ENCODE results near the gene ELP6. TPM values are rescaled to one million over a fixed set of nuclear protein-coding genes. Genes with fewer than 3 reads are reported as not detected.
A peak's percentile ranks its signal among the peaks of the same experiment; 100 is the strongest.
"Not testable (repeated sequence)": the region's sequence is repeated elsewhere in the genome, so short reads cannot be mapped to it uniquely, and the experiment has no call there.

ELP6 gene
- total RNA-seq, 2 experiments from 2014 or later: 27.8 to 40.3 TPM

DNA sequence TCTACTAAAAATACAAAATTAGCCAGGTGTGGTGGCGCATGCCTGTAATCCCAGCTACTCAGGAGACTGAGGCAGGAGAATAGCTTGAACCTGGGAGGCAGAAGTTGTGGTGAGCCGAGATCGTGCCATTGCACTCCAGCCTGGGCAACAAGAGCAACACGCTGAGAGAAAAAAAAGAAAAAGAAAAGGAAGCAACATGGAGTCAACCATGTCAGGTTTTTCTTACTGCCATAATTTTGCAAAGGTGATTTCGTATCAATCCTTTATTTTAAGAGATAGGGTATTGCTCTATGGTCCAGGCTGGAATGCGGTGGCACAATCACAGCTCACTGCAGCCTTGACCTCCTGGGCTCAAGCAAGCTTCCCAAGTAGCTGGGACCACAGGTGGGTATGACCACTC lies 33.2 kb downstream of the ELP6 start:
- DNase-seq; H3K36me3 Mint-ChIP-seq (ENCODE audit: low read depth); ATAC-seq; H3K4me3 Mint-ChIP-seq; H3K9me3 Mint-ChIP-seq (ENCODE audit: low read depth); POLR2A ChIA-PET; intact Hi-C loops (cut with DNase I, micrococcal nuclease); H3K27me3 Mint-ChIP-seq; H3K27ac Mint-ChIP-seq; H3K4me1 Mint-ChIP-seq: not testable (repeated sequence)
- CTCF ChIA-PET: interaction anchor here (0.9 kb wide), 1 partner anchor 14 kb away, joined by 3 read pairs; no protein-coding TSS in a partner anchor

GRCh38 chr3:47479826-47480160 lies 33.7 kb downstream of the ELP6 start:
- ChIA-PET CTCF (interaction anchor here (0.9 kb wide), 1 partner anchor 13 kb away, joined by 3 read pairs; no protein-coding TSS in a partner anchor), POLR2A (no interaction called here)
- Mint-ChIP-seq H3K4me3 (no peak overlapping the region), H3K27me3 (no peaks in the 10 kb centered on the region), H3K36me3 (ENCODE audit: low read depth) (peaks cover 3% of the 10 kb centered on the region), H3K27ac (no peak overlapping the region), H3K4me1 (peaks cover 13% of the 10 kb centered on the region), H3K9me3 (ENCODE audit: low read depth) (no peaks in the 10 kb centered on the region)
- DNase-seq (no peak), ATAC-seq (no peak)
- intact Hi-C loops (cut with DNase I, micrococcal nuclease): loop anchor here (5.0 to 10.0 kb wide), 3 partner anchors 502 to 1545 kb away; partner anchors contain the start of genes CCDC12 (in 1 of the 2), CDC25A (in 1 of the 2), IMPDH2 (in 1 of the 2) and NBEAL2 (in 1 of the 2)

GRCh38 chr3:47478022-47478421 lies 35.5 kb downstream of the ELP6 start:
- Mint-ChIP-seq H3K36me3 (ENCODE audit: low read depth) (peaks cover 4% of the 10 kb centered on the region), H3K27me3 (no peaks in the 10 kb centered on the region), H3K9me3 (ENCODE audit: low read depth) (no peaks in the 10 kb centered on the region), H3K4me3 (no peak overlapping the region), H3K27ac (no peak overlapping the region), H3K4me1 (peaks cover 28% of the 10 kb centered on the region)
- intact Hi-C loops (cut with DNase I, micrococcal nuclease): loop anchor here (5.0 to 10.0 kb wide), 3 partner anchors 501 to 1547 kb away; partner anchors contain the start of genes CCDC12 (in 1 of the 2), CDC25A (in 1 of the 2), IMPDH2 (in 1 of the 2) and NBEAL2 (in 1 of the 2)
- no peak for DNase-seq
- POLR2A ChIA-PET: no interaction called here
- no peak for ATAC-seq
- CTCF ChIA-PET: interaction anchor here (0.7 to 5.4 kb wide), 4 partner anchors 56 to 512 kb away, joined by 4 to 83 read pairs (median 5); no protein-coding TSS in a partner anchor

GRCh38 chr3:47476644-47477199 lies 36.8 kb downstream of the ELP6 start:
- H3K4me1 Mint-ChIP-seq: peaks cover 31% of the 10 kb centered on the region
- no peaks in the 10 kb centered on the region for H3K27me3 Mint-ChIP-seq
- intact Hi-C loops (cut with DNase I, micrococcal nuclease): loop anchor here (1.0 to 10.0 kb wide), 4 partner anchors 55 to 1548 kb away; partner anchors contain the start of genes CCDC12 (in 1 of the 2), CDC25A (in 1 of the 2), IMPDH2 (in 1 of the 2) and NBEAL2 (in 1 of the 2)
- peaks cover 4% of the 10 kb centered on the region for H3K36me3 Mint-ChIP-seq (ENCODE audit: low read depth)
- ChIA-PET POLR2A (interaction anchor here (0.6 to 2.0 kb wide), 2 partner anchors 56 to 96 kb away, joined by 3 to 7 read pairs; partner anchors contain the start of gene PTPN23), CTCF (interaction anchor here (0.6 to 5.4 kb wide), 12 partner anchors 11 to 331 kb away, joined by 3 to 83 read pairs (median 3); no protein-coding TSS in a partner anchor)
- DNase-seq: peak; percentile 11
- no peak for ATAC-seq
- no peaks in the 10 kb centered on the region for H3K9me3 Mint-ChIP-seq (ENCODE audit: low read depth)
- peak overlapping the region; percentile 89 for H3K4me3 Mint-ChIP-seq
- peak overlapping the region; percentile 84 for H3K27ac Mint-ChIP-seq

GRCh38 chr3:47476330-47476626 lies 37.2 kb downstream of the ELP6 start:
- intact Hi-C loops (cut with DNase I, micrococcal nuclease): loop anchor here (1.0 to 10.0 kb wide), 4 partner anchors 55 to 1549 kb away; partner anchors contain the start of genes CCDC12 (in 1 of the 2), CDC25A (in 1 of the 2), IMPDH2 (in 1 of the 2) and NBEAL2 (in 1 of the 2)
- ATAC-seq: peak; percentile 4
- no peak for DNase-seq
- Mint-ChIP-seq H3K27me3 (no peaks in the 10 kb centered on the region), H3K4me1 (peaks cover 31% of the 10 kb centered on the region), H3K4me3 (peak overlapping the region; percentile 89), H3K9me3 (ENCODE audit: low read depth) (no peaks in the 10 kb centered on the region), H3K27ac (peak overlapping the region; percentile 84), H3K36me3 (ENCODE audit: low read depth) (peaks cover 4% of the 10 kb centered on the region)
- ChIA-PET CTCF (interaction anchor here (0.6 to 5.4 kb wide), 13 partner anchors 12 to 331 kb away, joined by 3 to 83 read pairs (median 3); no protein-coding TSS in a partner anchor), POLR2A (interaction anchor here (0.6 to 2.0 kb wide), 2 partner anchors 55 to 96 kb away, joined by 3 to 7 read pairs; partner anchors contain the start of gene PTPN23)

DNA sequence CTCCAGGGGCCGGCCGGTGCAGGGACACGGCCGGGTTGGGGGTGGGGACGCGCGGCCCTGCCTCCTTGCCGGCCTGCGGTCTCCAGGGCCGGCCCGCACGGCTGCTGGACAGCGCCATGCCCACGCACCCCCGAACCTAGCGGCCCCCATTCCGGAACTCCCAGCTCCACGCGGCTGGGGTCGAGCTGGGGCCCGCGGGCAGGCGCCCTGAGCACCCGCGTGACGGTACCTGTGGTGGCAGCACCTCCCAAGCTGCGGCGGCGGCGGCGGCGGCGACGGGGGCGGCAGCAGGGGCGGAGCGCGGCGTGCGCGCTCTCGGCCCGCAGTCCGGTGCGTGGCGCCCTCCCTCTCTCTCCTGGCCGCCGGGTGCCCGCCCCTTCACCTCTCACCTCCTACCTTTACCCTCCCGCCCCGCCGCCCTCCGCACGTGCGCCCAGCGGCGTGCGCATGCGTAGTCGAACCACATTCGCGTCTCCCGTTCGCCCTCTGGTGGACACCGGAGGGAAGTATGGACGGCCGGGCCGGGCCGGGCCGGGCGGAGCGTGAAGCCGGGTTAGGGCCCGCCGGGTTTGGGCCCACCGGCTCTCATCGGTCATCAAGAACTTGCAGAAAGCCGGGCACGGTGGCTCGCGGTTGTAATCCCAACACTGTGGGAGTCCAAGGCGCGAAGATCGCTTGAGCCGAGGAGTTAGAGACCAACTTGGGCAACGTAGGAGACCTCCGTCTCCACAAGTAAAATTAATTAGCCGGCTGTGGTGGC lies 37.8 kb downstream of the ELP6 start, which contains the start of gene SCAP:
Gene SCAP, minus strand, starts transcription at position 372 of the 760 bp plus-strand sequence. CDS start 32,948 bp downstream, outside the sequence.
- POLR2A ChIA-PET: interaction anchor here (0.6 to 2.0 kb wide), 3 partner anchors 52 to 95 kb away, joined by 3 to 7 read pairs (median 4); partner anchors contain the start of gene PTPN23
- ATAC-seq (peak; percentile 95), DNase-seq (peak; percentile 98)
- H3K36me3 Mint-ChIP-seq (ENCODE audit: low read depth): peaks cover 4% of the 10 kb centered on the region
- peak within 1 kb of the TSS; percentile 89 for H3K4me3 Mint-ChIP-seq
- H3K27me3 Mint-ChIP-seq: no peaks in the 10 kb centered on the region
- peak within 1 kb of the TSS; percentile 84 for H3K27ac Mint-ChIP-seq
- H3K4me1 Mint-ChIP-seq: peaks cover 33% of the 10 kb centered on the region
- intact Hi-C loops (cut with DNase I, micrococcal nuclease): loop anchor here (1.0 to 10.0 kb wide), 13 partner anchors 9 to 1549 kb away; partner anchors contain the start of genes ELP6 (in 2 of the 2), CCDC12 (in 1 of the 2), CDC25A (in 1 of the 2) and CSPG5 (in 1 of the 2)
- CTCF ChIA-PET: interaction anchor here (0.6 to 5.4 kb wide), 21 partner anchors 10 to 1053 kb away, joined by 3 to 83 read pairs (median 3); partner anchors contain the start of gene PTPN23
- no peaks in the 10 kb centered on the region for H3K9me3 Mint-ChIP-seq (ENCODE audit: low read depth)

DNA sequence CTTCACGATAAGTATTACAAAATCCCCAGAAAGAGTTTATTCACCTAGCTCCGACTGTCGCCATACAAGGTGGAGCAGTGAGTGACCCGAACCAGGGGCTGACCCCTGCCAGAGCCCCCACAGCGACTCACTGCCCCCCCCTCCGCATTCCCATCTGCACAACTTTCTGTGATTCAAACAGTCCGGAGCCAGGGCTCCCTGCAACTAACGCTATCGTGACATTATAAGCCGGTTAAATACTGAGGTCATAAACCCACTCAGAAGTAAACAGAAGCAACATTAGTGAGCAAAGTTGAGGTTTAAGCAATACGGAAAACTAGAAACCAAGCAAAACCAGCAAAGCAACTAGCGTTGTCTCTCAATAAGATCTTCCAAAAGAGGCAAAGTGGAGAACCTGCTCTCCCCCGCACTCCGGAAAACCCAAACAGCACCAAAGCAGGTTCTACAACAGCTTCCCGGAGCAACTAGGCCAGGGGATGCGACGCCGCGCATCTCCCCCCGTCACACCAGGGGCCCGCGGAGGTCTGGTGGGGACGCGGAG lies 38.4 kb downstream of the ELP6 start:
- Mint-ChIP-seq H3K4me3 (peak overlapping the region; percentile 89), H3K27me3 (no peaks in the 10 kb centered on the region), H3K9me3 (ENCODE audit: low read depth) (no peaks in the 10 kb centered on the region), H3K27ac (peak overlapping the region; percentile 82), H3K4me1 (peaks cover 33% of the 10 kb centered on the region), H3K36me3 (ENCODE audit: low read depth) (peaks cover 5% of the 10 kb centered on the region)
- CTCF ChIA-PET: interaction anchor here (0.6 to 5.4 kb wide), 11 partner anchors 9 to 1054 kb away, joined by 3 to 83 read pairs (median 4); partner anchors contain the start of gene PTPN23
- DNase-seq: peak; percentile 25
- intact Hi-C loops (cut with DNase I, micrococcal nuclease): loop anchor here (1.0 to 10.0 kb wide), 13 partner anchors 9 to 1550 kb away; partner anchors contain the start of genes ELP6 (in 2 of the 2), CCDC12 (in 1 of the 2), CDC25A (in 1 of the 2) and CSPG5 (in 1 of the 2)
- POLR2A ChIA-PET: interaction anchor here (0.5 to 2.0 kb wide), 3 partner anchors 29 to 54 kb away, joined by 3 to 7 read pairs (median 4); no protein-coding TSS in a partner anchor
- peak; percentile 8 for ATAC-seq

DNA sequence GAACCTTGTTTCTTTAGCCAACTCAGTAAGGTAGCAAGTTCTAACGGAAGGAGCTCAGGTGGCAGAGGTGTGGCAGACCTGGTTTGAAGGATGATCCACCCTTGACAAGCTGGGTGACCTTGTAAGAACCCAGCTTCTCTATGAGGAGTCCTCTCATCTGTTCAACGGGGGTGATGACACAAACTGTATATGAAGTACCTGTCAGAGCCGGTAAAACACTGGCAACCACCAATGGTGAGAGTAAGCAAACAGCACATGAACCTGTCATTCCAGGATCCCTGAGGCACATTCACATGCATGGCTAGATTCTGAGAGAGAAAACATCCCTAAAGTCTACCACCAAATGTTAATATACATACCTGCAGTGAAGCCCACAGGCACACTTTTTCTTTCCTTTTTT lies 40.1 kb downstream of the ELP6 start:
- ChIA-PET CTCF (interaction anchor here (0.6 to 5.4 kb wide), 3 partner anchors 52 to 370 kb away, joined by 3 to 83 read pairs (median 3); no protein-coding TSS in a partner anchor), POLR2A (no interaction called here)
- intact Hi-C loops (cut with DNase I, micrococcal nuclease): loop anchor here in 1 of 2 experiments (10.0 kb wide), 1 partner anchor 1551 kb away; the partner anchor contains the start of genes IMPDH2 and NDUFAF3
- Mint-ChIP-seq H3K36me3 (ENCODE audit: low read depth) (peaks cover 16% of the 10 kb centered on the region), H3K27ac (peak overlapping the region; percentile 37), H3K9me3 (ENCODE audit: low read depth) (no peaks in the 10 kb centered on the region), H3K4me1 (peaks cover 33% of the 10 kb centered on the region), H3K27me3 (no peaks in the 10 kb centered on the region), H3K4me3 (peak overlapping the region; percentile 60)
- DNase-seq (no peak), ATAC-seq (no peak)

- no peak for ATAC-seq
- H3K27ac Mint-ChIP-seq: no peak overlapping the region
- intact Hi-C loops (cut with DNase I, micrococcal nuclease): loop anchor here in 1 of 2 experiments (10.0 kb wide), 1 partner anchor 1555 kb away; the partner anchor contains the start of genes IMPDH2 and NDUFAF3
- CTCF ChIA-PET: interaction anchor here (0.8 kb wide), 1 partner anchor 356 kb away, joined by 3 read pairs; no protein-coding TSS in a partner anchor
- DNase-seq: no peak
- peaks cover 5% of the 10 kb centered on the region for H3K9me3 Mint-ChIP-seq (ENCODE audit: low read depth)
- H3K4me3 Mint-ChIP-seq: no peak overlapping the region
- H3K4me1 Mint-ChIP-seq: peaks cover 33% of the 10 kb centered on the region
- POLR2A ChIA-PET: interaction anchor here (0.6 kb wide), 1 partner anchor 134 kb away, joined by 4 read pairs; no protein-coding TSS in a partner anchor
- peaks cover 36% of the 10 kb centered on the region for H3K36me3 Mint-ChIP-seq (ENCODE audit: low read depth)
- no peaks in the 10 kb centered on the region for H3K27me3 Mint-ChIP-seq
These were observed 43.9 kb downstream of the ELP6 start for GRCh38 chr3:47469616-47470015.

DNA sequence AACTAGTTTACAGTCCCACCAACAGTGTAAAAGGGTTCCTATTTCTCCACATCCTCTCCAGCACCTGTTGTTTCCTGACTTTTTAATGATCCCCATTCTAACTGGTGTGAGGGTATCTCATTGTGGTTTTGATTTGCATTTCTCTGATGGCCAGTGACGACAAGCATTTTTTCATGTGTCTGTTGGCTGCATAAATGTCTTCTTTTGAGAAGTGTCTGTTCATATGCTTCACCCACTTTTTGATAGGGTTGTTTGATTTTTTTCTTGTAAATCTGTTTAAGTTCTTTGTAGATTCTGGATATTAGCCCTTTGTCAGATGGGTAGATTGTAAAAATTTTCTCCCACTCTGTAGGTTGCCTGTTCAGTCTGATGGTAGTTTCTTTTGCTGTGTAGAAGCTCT lies 45.2 kb downstream of the ELP6 start:
- POLR2A ChIA-PET; intact Hi-C loops (cut with DNase I, micrococcal nuclease); H3K9me3 Mint-ChIP-seq (ENCODE audit: low read depth); H3K4me3 Mint-ChIP-seq; ATAC-seq; DNase-seq; H3K27me3 Mint-ChIP-seq; H3K27ac Mint-ChIP-seq; CTCF ChIA-PET: not testable (repeated sequence)
- H3K36me3 Mint-ChIP-seq (ENCODE audit: low read depth): peaks cover 36% of the 10 kb centered on the region
- peaks cover 27% of the 10 kb centered on the region for H3K4me1 Mint-ChIP-seq
